HCT116 (cell line): ENCODE measurements around the gene CYP11A1. TPM values are rescaled to one million over a fixed set of nuclear protein-coding genes. Genes with fewer than 3 reads are reported as not detected.

Source experiments
- ATAC-seq: fragments of 200-7000 bp; cut with Tn5 transposase; 2 replicates; pipeline ENCODE4 v1.9.1; 2020; ENCODE audit warnings: mild to moderate bottlenecking, moderate library complexity
- BruUV-seq: library from RNA; stranded (reverse); fragments of 400-500 nt; replicated peaks from 2 replicates; lab custom pipeline; 2021; lab: Mats Ljungman, UMichigan
- CTCF ChIA-PET: fragments of 300-600 bp; sonication (Branson Sonifier 250); formaldehyde crosslinking; loops from one replicate; lab custom pipeline; 2021; ENCODE audit warnings: antibody characterized with exemption; lab: Charles Lee
- POLR2A ChIA-PET: fragments of 300-600, 350-600 bp; sonication (Branson Sonifier 250); formaldehyde crosslinking; loops from one replicate; lab custom pipeline; 2021; ENCODE audit warnings: antibody characterized with exemption; lab: Charles Lee
- RAD21 ChIA-PET, 2 experiments: fragments of 300-600 bp; sonication (Branson Sonifier 250); formaldehyde crosslinking; loops; one replicate each; lab custom pipeline; 2023; ENCODE audit warnings: low total read pairs in 2 of 2; ENCODE audit not compliant: uncharacterized antibody in 2 of 2, unreplicated experiment in 2 of 2, low non-redundant PET in 1 of 2; lab: Charles Lee
- DNase-seq: peaks from one replicate; pipeline ENCODE4 v3.0.0-alpha.2; 2010; ENCODE audit warnings: low read depth, low spot score
- H2AFZ ChIP-seq: fragments of 200-600 bp; shearing (Covaris generic), sonication (generic); 2 replicates; pipeline ENCODE4 v1.6.1; 2017; ENCODE audit warnings: low read depth, mixed run types, mixed read lengths, antibody characterized with exemption, low read length; ENCODE audit not compliant: poor library complexity, severe bottlenecking
- H3K27ac ChIP-seq: 2 replicates; pipeline ENCODE4 v1.5.1; 2012; ENCODE audit warnings: low read depth, low read length
- H3K27me3 ChIP-seq: fragments of 200-600 bp; sonication (generic); 2 replicates; pipeline ENCODE4 v1.6.1; 2016; ENCODE audit warnings: mixed run types, low read length, mixed read lengths; ENCODE audit not compliant: insufficient read depth
- H3K36me3 ChIP-seq, 2 experiments: fragments of 200-500 bp in 1 of 2; fragments of 200-600 bp in 1 of 2; sonication (Bioruptor generic) in 1 of 2; sonication (generic) in 1 of 2; 2 replicates each; pipeline versions ENCODE4 v1.5.1 to v1.6.1; 2014 to 2016; ENCODE audit warnings: low read length in 2 of 2, inconsistent platforms in 1 of 2, mixed read lengths in 1 of 2, mixed run types in 1 of 2; ENCODE audit not compliant: insufficient read depth in 2 of 2, control insufficient read depth in 1 of 2
- H3K4me1 ChIP-seq, 2 experiments: fragments of 200-600 bp in 1 of 2; sonication (generic) in 1 of 2; 2 replicates each; pipeline versions ENCODE4 v1.5.1 to v1.6.1; 2012 to 2017; ENCODE audit warnings: low read length in 2 of 2, inconsistent platforms in 1 of 2, mild to moderate bottlenecking in 1 of 2, mixed read lengths in 1 of 2, mixed run types in 1 of 2, moderate library complexity in 1 of 2; ENCODE audit not compliant: insufficient read depth in 2 of 2, control insufficient read depth in 1 of 2
- H3K4me2 ChIP-seq: fragments of 200-600 bp; sonication (generic); 2 replicates; pipeline ENCODE4 v1.6.1; 2017; ENCODE audit warnings: mixed run types, low read length, mixed read lengths
- H3K4me3 ChIP-seq, 2 experiments: fragments of 200-600 bp in 1 of 2; sonication (generic) in 1 of 2; replicated peaks in 1 of 2; 2 replicates each; pipeline ENCODE4 v1.5.1; 2011 to 2016; ENCODE audit warnings: low read length in 2 of 2, control low read depth in 1 of 2, low read depth in 1 of 2, mild to moderate bottlenecking in 1 of 2, mixed read lengths in 1 of 2, mixed run types in 1 of 2
- H3K79me2 ChIP-seq: fragments of 200-600 bp; sonication (generic); 2 replicates; pipeline ENCODE4 v1.6.1; 2017; ENCODE audit warnings: mild to moderate bottlenecking, mixed run types, low read length, moderate library complexity, mixed read lengths; ENCODE audit not compliant: insufficient read depth
- H3K9ac ChIP-seq: fragments of 200-600 bp; sonication (generic); 2 replicates; pipeline ENCODE4 v1.6.1; 2016; ENCODE audit warnings: low read length, mixed read lengths
- H3K9me2 ChIP-seq: fragments of 200-600 bp; sonication (generic), shearing (Covaris generic); 2 replicates; pipeline ENCODE4 v1.6.1; 2017; ENCODE audit warnings: mixed run types, mild to moderate bottlenecking, moderate library complexity; ENCODE audit not compliant: insufficient read depth
- H3K9me3 ChIP-seq, 2 experiments: fragments of 200-500 bp in 1 of 2; fragments of 200-600 bp in 1 of 2; sonication (Bioruptor generic) in 1 of 2; sonication (generic) in 1 of 2; 2 replicates each; pipeline ENCODE4 v1.6.1; 2014 to 2017; ENCODE audit warnings: low read length in 2 of 2, mixed read lengths in 2 of 2, inconsistent platforms in 1 of 2, low read depth in 1 of 2, mild to moderate bottlenecking in 1 of 2, mixed run types in 1 of 2, moderate library complexity in 1 of 2; ENCODE audit not compliant: control insufficient read depth in 1 of 2, insufficient read depth in 1 of 2
- H4K20me1 ChIP-seq: fragments of 200-600 bp; sonication (generic), shearing (Covaris generic); 2 replicates; pipeline ENCODE4 v1.6.1; 2017; ENCODE audit warnings: mixed run types, mild to moderate bottlenecking, moderate library complexity; ENCODE audit not compliant: insufficient read depth
- CEBPB ChIP-seq: IDR thresholded peaks from 2 replicates; pipeline ENCODE4 v1.6.1; 2012; ENCODE audit warnings: low read depth
- ELF1 ChIP-seq: IDR thresholded peaks from 2 replicates; pipeline ENCODE4 v1.6.1; 2012; ENCODE audit warnings: low read depth, borderline replicate concordance
- JUND ChIP-seq: IDR thresholded peaks from 2 replicates; pipeline ENCODE4 v1.6.1; 2012
- POLR2A ChIP-seq: IDR thresholded peaks from 2 replicates; pipeline ENCODE4 v1.7.0; 2011; ENCODE audit warnings: borderline replicate concordance; ENCODE audit not compliant: insufficient read depth, insufficient read length; ENCODE audit errors: extremely low read depth
- RAD21 ChIP-seq: IDR thresholded peaks from 2 replicates; pipeline ENCODE4 v1.6.1; 2012; ENCODE audit warnings: low read depth, mild to moderate bottlenecking
- SIN3A ChIP-seq: IDR thresholded peaks from 2 replicates; pipeline ENCODE4 v1.6.1; 2012; ENCODE audit warnings: low read depth
- SP1 ChIP-seq: IDR thresholded peaks from 2 replicates; pipeline ENCODE4 v1.6.1; 2012; ENCODE audit warnings: low read depth
- TCF7L2 ChIP-seq: IDR thresholded peaks from 2 replicates; pipeline ENCODE4 v1.7.0; 2011; ENCODE audit warnings: borderline replicate concordance, inconsistent platforms; ENCODE audit not compliant: insufficient read depth, insufficient read length; ENCODE audit errors: extremely low read depth
- ZNF274 ChIP-seq: fragments of 200-500 bp; sonication (Bioruptor generic); IDR thresholded peaks from 2 replicates; pipeline ENCODE4 v1.6.1; 2014; ENCODE audit warnings: mild to moderate bottlenecking, low read depth, low read length, inconsistent platforms
- intact Hi-C: fragments of 100-400 bp; cut with micrococcal nuclease; formaldehyde crosslinking; loops from 2 replicates; pipeline ENCODE4 v1.10.0; 2022
- total RNA-seq: library from RNA; stranded (reverse); gene quantifications from one replicate; pipeline ENCODE4 v1.2.1, GENCODE V29; 2021; ENCODE audit not compliant: unreplicated experiment
- TF ChIP-seq, protein P1 (sequence below): IDR thresholded peaks from 2 replicates; pipeline ENCODE4 v1.6.1; 2012; ENCODE audit warnings: low read depth
- TF ChIP-seq, protein P2 (sequence below): IDR thresholded peaks from 2 replicates; pipeline ENCODE4 v1.6.1; 2012
- TF ChIP-seq, protein P3 (sequence below), 3 experiments: fragments of 200-600 bp in 1 of 3; sonication (generic) in 1 of 3; IDR thresholded peaks in 2 of 3; conservative IDR thresholded peaks in 1 of 3; 2 replicates each; pipeline ENCODE4 v1.5.1; 2012 to 2017; ENCODE audit warnings: low read depth in 2 of 3, low read length in 2 of 3, antibody characterized with exemption in 1 of 3, borderline replicate concordance in 1 of 3, control low read depth in 1 of 3, mild to moderate bottlenecking in 1 of 3, mixed read lengths in 1 of 3, mixed run types in 1 of 3, moderate library complexity in 1 of 3; ENCODE audit not compliant: insufficient read depth in 1 of 3
- TF ChIP-seq, protein P4 (sequence below): IDR thresholded peaks from 2 replicates; pipeline ENCODE4 v1.6.1; 2012
- TF ChIP-seq, protein P5 (sequence below): IDR thresholded peaks from 2 replicates; pipeline ENCODE4 v1.6.1; 2011; ENCODE audit warnings: mild to moderate bottlenecking, low read length, moderate library complexity; ENCODE audit not compliant: insufficient replicate concordance; ENCODE audit errors: extremely low read depth

CYP11A1 gene
- total RNA-seq, 1 experiment from 2014 or later, result 0.57 TPM

DNA sequence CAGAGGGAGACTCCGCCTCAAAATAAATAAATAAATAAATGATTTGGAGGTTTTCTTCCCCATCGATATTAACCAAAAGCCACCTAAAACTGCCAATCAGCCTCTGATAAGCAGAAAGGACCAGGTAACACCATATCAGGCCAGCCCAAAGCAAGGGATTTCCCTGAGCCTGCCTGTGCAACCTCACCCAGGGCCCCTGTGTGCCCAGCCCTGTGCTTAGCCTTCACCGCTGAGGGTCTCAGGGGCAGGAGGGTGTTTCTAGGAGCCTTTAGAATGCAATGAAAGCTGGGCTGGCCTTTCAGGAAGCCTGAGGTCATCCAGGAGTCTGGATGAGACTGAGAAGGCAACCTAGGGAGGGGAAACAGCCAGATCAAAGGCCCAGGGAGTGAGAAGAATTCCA is 35.4 kb downstream of the CYP11A1 start:
- no peak overlapping the region for H3K4me3 ChIP-seq
- H3K4me2 ChIP-seq, result no peak overlapping the region
- H4K20me1 ChIP-seq, result no peaks in the 10 kb centered on the region
- no peak overlapping the region for H3K27ac ChIP-seq
- H3K4me1 ChIP-seq, result no peaks in the 10 kb centered on the region
- DNase-seq (no peak), ATAC-seq (no peak)
- ChIA-PET CTCF (no interaction called here), POLR2A (no interaction called here), RAD21 (no interaction called here)
- H3K27me3 ChIP-seq, result no peaks in the 10 kb centered on the region
- no TSS peak for BruUV-seq
- TF ChIP-seq, protein P1, sequence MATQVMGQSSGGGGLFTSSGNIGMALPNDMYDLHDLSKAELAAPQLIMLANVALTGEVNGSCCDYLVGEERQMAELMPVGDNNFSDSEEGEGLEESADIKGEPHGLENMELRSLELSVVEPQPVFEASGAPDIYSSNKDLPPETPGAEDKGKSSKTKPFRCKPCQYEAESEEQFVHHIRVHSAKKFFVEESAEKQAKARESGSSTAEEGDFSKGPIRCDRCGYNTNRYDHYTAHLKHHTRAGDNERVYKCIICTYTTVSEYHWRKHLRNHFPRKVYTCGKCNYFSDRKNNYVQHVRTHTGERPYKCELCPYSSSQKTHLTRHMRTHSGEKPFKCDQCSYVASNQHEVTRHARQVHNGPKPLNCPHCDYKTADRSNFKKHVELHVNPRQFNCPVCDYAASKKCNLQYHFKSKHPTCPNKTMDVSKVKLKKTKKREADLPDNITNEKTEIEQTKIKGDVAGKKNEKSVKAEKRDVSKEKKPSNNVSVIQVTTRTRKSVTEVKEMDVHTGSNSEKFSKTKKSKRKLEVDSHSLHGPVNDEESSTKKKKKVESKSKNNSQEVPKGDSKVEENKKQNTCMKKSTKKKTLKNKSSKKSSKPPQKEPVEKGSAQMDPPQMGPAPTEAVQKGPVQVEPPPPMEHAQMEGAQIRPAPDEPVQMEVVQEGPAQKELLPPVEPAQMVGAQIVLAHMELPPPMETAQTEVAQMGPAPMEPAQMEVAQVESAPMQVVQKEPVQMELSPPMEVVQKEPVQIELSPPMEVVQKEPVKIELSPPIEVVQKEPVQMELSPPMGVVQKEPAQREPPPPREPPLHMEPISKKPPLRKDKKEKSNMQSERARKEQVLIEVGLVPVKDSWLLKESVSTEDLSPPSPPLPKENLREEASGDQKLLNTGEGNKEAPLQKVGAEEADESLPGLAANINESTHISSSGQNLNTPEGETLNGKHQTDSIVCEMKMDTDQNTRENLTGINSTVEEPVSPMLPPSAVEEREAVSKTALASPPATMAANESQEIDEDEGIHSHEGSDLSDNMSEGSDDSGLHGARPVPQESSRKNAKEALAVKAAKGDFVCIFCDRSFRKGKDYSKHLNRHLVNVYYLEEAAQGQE, result no peak
- TF ChIP-seq, protein P2, sequence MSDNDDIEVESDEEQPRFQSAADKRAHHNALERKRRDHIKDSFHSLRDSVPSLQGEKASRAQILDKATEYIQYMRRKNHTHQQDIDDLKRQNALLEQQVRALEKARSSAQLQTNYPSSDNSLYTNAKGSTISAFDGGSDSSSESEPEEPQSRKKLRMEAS, result no peak
- TF ChIP-seq JUND, result no peak
- TF ChIP-seq CEBPB, result no peak
- TF ChIP-seq, protein P3, sequence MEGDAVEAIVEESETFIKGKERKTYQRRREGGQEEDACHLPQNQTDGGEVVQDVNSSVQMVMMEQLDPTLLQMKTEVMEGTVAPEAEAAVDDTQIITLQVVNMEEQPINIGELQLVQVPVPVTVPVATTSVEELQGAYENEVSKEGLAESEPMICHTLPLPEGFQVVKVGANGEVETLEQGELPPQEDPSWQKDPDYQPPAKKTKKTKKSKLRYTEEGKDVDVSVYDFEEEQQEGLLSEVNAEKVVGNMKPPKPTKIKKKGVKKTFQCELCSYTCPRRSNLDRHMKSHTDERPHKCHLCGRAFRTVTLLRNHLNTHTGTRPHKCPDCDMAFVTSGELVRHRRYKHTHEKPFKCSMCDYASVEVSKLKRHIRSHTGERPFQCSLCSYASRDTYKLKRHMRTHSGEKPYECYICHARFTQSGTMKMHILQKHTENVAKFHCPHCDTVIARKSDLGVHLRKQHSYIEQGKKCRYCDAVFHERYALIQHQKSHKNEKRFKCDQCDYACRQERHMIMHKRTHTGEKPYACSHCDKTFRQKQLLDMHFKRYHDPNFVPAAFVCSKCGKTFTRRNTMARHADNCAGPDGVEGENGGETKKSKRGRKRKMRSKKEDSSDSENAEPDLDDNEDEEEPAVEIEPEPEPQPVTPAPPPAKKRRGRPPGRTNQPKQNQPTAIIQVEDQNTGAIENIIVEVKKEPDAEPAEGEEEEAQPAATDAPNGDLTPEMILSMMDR (IDR thresholded peaks at IDR 0.05 in 2 of 3, conservative IDR thresholded peaks at IDR 0.05 in 1 of 3; ENCODE audit: borderline replicate concordance in 1 of 3, insufficient read depth in 1 of 3, low read depth in 2 of 3, low read length in 2 of 3), result no peak
- no peak for TF ChIP-seq RAD21
- TF ChIP-seq, protein P4, sequence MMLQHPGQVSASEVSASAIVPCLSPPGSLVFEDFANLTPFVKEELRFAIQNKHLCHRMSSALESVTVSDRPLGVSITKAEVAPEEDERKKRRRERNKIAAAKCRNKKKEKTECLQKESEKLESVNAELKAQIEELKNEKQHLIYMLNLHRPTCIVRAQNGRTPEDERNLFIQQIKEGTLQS, result no peak
- no peak for TF ChIP-seq SIN3A
- TF ChIP-seq SP1, result no peak
- TF ChIP-seq, protein P5, sequence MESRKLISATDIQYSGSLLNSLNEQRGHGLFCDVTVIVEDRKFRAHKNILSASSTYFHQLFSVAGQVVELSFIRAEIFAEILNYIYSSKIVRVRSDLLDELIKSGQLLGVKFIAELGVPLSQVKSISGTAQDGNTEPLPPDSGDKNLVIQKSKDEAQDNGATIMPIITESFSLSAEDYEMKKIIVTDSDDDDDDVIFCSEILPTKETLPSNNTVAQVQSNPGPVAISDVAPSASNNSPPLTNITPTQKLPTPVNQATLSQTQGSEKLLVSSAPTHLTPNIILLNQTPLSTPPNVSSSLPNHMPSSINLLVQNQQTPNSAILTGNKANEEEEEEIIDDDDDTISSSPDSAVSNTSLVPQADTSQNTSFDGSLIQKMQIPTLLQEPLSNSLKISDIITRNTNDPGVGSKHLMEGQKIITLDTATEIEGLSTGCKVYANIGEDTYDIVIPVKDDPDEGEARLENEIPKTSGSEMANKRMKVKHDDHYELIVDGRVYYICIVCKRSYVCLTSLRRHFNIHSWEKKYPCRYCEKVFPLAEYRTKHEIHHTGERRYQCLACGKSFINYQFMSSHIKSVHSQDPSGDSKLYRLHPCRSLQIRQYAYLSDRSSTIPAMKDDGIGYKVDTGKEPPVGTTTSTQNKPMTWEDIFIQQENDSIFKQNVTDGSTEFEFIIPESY, result no peak
- no peak for TF ChIP-seq ZNF274
- no peak for TF ChIP-seq POLR2A
- no peak for TF ChIP-seq ELF1
- TF ChIP-seq TCF7L2, result no peak
- no peaks in the 10 kb centered on the region for H3K36me3 ChIP-seq
- H3K79me2 ChIP-seq, result no peaks in the 10 kb centered on the region
- intact Hi-C loops, result no loop called here
- no peak overlapping the region for H3K9ac ChIP-seq
- H3K9me3 ChIP-seq, result no peaks in the 10 kb centered on the region
- no peak overlapping the region for H2AFZ ChIP-seq
- no peaks in the 10 kb centered on the region for H3K9me2 ChIP-seq
